GM15510 (cell line): ENCODE measurements around the gene SCRG1.

ENCODE experiments used
- POLR2A ChIP-seq: IDR thresholded peaks from 3 replicates; pipeline ENCODE4 v1.6.1; 2011; ENCODE audit warnings: borderline replicate concordance; ENCODE audit not compliant: insufficient read length; ENCODE audit errors: extremely low read depth

The SCRG1 gene

DNA sequence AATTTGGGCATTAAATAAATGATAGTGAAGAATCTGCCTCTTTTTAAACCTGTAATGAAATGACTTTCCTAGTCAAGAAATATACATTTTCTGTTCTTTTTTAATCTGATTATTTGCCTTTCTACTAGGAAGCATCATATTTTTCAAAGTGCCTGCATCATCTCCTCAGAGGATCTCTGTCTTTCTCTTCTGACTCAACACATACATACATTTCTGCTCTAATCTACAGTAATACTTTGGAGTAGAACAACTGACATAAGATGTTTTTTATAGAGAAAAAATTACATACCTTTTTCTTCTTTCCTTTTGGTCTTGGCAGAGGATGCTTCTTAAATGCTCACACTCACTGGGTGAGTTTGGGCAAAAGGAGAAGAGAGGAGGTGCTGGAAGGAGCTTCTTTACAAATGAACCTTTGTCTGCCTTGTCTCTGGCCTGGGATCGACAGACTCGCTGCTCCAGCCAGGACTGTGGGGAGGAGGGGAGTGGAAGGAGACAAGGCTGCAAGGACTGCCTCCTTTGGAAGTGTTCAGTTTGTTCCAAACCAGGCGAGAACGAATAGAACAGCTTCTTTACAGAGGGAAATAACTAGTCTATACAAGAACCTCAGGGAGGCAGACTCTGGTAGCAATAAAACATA, at the start of gene SCRG1:
SCRG1 (minus strand) TSS at position 338 of the 637 bp plus-strand sequence. CDS start 7,702 bp downstream, outside the sequence.
- no peak for TF ChIP-seq POLR2A

DNA sequence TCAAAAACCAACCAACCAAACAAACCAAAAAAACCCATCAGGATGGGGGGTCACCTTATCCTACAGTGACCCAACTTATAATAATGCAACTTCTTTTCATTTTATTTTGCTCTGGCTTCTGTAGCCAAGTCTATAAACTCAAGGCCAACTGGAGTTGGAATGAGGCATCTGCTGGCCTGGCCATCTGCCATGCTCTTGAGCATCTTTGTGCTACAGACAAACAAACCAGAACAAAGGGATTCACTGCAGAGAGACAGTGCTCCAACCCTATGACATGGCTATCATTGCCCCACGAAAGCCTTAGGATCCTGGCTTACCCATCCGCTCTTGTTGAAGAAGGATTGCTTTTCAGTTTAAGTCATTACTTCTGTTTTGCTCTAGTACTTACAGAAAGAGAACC, 49.2 kb upstream of the SCRG1 start:
- no peak for TF ChIP-seq POLR2A

DNA sequence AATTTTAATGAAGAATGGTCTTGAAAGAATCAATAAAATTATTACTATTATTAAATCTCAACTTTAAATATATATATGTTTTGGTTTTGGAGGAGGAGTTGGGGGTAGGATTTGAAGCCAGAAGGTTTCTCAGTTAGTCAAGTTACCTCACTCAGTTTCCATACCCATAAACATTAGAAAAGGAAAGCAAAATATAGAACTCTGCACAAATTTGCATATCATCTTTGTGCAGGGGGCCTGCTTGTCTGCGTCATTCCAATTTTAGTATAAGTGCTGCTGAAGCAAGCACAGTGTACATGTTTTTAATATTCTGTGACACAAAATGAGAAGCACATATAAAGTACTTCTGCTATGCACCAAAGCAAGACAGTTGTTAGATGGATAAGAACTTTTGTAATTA, 47.5 kb upstream of the SCRG1 start:
- TF ChIP-seq POLR2A, result no peak

DNA sequence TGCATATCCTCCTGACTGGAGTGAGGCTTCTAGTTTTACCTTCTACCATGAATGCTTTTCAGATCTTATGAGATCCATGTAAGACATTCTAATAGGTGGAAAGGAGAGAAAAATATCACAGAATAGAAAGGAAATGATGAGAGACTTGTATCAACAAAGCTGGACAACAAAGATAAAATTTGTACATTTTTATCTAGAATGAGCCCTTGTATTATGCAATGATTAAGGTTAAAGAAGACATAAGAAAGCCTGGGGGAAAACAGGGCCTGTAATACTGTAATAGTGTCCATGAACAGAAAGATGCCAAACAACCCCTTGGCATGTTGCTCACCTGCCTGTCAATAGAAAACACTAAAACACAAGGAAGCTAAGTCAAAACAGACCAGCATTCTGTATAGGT, 44.2 kb upstream of the SCRG1 start:
- no peak for TF ChIP-seq POLR2A

DNA sequence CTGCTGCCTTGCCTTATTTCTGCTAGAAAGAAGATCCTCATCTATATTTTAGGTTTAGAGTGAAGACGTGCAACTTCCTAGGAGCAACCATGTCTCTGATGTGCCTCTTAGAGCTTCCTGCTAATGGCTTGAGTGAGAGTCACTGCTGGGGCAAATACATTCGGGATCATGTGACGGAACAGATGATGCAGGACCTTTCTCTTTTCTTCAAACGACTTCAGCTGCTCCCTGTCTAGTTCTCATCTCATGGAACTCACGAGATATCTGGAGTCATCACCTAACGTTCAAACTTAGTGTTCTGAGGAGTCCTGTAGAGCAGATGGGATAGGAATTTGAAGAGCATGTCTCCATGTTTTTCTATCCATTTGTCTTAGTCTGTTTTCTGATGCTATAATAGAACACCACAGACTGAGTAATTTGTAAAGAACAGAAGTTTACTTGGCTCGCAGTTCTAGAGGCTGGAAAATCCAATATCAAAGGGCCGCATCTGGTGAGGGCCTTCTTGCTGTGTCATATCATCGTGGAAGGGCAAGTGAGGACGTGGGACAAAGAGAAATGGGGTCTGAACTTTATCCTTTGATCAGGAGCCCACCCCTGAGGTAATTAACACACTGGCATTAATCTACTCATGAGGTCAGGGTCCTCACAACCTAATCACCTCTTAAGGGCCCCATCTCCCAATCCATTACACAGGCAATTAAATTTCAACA, 43.5 kb upstream of the SCRG1 start:
- no peak for TF ChIP-seq POLR2A

DNA sequence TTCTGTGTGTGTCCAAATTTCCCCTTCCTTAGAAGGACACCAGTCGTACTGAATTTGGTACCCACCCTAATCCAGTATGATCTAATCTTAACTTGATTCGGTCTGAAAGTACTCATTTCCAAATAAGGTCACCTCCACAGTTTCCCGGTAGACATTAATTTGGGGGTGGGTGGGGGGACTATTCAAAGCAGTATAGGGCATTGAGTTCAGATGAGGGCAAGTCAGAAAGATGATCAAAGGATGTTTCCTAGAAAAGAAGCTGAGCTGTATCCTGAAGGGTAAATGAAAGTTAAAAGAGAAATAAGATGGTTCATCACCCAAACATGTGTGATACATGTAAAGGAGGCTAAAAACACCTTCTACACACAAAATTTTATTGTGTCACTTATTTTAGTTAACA, 42.0 kb upstream of the SCRG1 start:
- TF ChIP-seq POLR2A, result no peak

DNA sequence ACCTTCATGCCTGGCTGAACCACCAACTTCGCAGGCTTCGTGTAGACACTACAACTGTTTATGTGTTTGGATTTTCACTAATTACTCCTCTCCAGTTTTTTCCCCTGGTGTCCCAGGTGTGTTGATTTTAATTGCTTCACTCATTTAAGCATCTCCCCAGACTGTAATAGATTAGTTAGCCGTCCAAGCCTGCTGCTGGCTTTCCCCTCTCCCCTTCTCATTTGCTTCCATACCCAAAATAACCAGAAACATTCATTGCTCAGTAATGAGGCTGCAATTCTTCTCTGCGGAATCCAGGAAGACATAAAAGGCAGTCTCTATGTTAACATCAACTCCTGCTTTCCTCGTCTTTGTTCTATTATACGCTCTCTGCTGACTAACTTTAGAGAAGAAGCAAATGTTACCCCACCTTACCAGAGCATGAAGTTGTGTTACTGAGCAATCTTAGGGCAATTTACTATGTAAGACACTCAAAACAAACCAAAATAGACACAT, 37.9 kb upstream of the SCRG1 start:
- TF ChIP-seq POLR2A, result no peak

DNA sequence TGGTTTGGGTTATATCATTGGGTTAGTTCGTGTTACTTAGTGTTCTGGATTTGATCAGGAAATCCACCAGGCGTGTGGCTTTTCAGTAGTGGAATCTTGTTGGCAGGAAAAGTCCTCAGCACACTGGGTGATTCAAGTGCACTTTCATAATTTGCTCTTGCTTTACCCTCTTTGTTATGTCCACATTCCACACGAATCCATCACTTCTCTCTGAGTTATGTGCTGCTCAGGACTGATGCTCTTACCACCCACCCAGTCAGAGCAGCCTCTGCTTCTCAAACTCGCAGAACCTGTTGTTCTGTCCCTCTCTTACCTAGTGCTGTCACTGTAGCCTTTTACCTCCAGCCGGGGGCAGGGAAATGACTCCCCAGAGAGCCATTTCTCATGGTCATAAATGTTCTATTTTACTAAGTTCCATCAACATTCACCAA, 37.2 kb upstream of the SCRG1 start:
- no peak for TF ChIP-seq POLR2A

DNA sequence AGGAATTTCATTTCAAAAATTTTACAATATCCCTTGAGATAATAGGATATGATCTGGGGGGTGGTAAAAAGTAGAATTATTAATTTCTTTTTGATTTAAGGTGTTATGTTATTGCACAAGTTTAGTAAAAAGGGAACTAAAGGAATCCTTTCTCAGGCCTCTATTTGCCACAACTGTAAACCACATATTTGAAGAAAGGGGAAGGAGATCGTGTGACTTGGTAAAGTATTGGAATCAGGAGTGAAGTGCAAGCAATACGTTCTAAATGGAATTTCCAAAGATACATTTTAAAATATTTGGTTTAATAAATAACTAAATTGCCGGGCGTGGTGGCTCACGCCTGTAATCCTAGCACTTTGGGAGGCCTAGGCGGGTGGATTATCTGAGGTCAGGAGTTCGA, 35.3 kb upstream of the SCRG1 start:
- TF ChIP-seq POLR2A, result no peak

GRCh38 chr4:173433447-173433846, 34.5 kb upstream of the SCRG1 start:
- TF ChIP-seq POLR2A, result no peak

DNA sequence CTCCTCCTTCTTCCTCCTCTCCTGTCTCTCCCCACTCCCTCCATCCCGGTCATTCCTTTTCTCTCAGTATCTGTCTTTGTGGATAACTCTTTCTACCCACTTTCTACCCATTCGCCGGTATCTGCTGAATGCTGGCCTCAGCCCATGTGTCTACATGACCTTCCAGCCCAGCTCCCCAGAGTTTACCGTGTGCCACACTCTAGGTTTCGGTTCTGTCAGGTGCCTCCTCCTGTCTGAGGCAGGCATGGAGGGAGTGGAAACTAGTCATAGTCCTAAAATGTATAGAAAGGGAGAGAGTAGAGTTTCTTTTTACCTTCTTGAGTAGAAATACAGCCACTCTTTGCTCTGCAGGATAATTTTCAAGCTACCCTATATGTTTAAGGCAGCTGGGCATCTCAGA, 33.5 kb upstream of the SCRG1 start:
- TF ChIP-seq POLR2A, result no peak

- TF ChIP-seq POLR2A, result no peak
These were observed 27.1 kb upstream of the SCRG1 start for GRCh38 chr4:173426064-173426463.

- TF ChIP-seq POLR2A, result no peak
These were observed 26.2 kb upstream of the SCRG1 start for GRCh38 chr4:173424899-173425805.

GRCh38 chr4:173420801-173421200, 21.9 kb upstream of the SCRG1 start:
- TF ChIP-seq POLR2A, result no peak

DNA sequence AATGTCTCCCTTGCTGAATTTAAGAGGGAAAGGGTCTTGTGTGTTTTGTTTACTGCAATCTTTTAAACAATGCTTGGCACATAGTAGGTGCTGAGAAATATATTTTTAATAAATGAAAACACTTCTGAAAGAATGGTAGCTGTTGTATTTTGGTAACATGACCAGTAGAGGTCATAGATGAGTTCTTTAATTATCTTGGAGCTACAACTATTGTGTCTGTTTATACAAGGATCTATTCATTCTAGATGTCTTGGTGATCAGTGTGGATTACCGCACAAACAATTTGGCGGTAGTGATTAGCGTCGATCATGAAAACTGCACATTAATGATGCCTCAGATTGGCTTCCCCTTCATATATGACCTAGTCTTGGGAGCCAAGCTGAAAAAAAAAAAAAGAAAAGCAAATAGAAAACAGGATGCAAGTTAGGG, 21.4 kb upstream of the SCRG1 start:
- TF ChIP-seq POLR2A, result no peak
